GM18526 (cell line): ENCODE data around the gene COL20A1.

Experiments used
- POLR2A ChIP-seq: IDR thresholded peaks from 3 replicates; pipeline ENCODE4 v1.6.1; 2011; ENCODE audit not compliant: insufficient read length; ENCODE audit errors: extremely low read depth

The COL20A1 gene

GRCh38 chr20:63377256-63377941 is 84.4 kb downstream of the COL20A1 start:
- no peak for TF ChIP-seq POLR2A

GRCh38 chr20:63377951-63378381 is 85.0 kb downstream of the COL20A1 start:
- no peak for TF ChIP-seq POLR2A

GRCh38 chr20:63378626-63379025 is 85.6 kb downstream of the COL20A1 start:
- TF ChIP-seq POLR2A = no peak

GRCh38 chr20:63379296-63379695 is 86.3 kb downstream of the COL20A1 start:
- TF ChIP-seq POLR2A = no peak

- no peak for TF ChIP-seq POLR2A
Observed at GRCh38 chr20:63380346-63380870, 87.4 kb downstream of the COL20A1 start.

- TF ChIP-seq POLR2A = no peak
Observed at GRCh38 chr20:63381781-63382431, 88.9 kb downstream of the COL20A1 start.

GRCh38 chr20:63382551-63383300 is 89.7 kb downstream of the COL20A1 start:
- TF ChIP-seq POLR2A = no peak

- no peak for TF ChIP-seq POLR2A
Observed at GRCh38 chr20:63383556-63383955, 90.6 kb downstream of the COL20A1 start.

- no peak for TF ChIP-seq POLR2A
Observed at GRCh38 chr20:63384336-63384735, 91.3 kb downstream of the COL20A1 start.
